ENCODE results near the gene ARL15. TPM values are rescaled to one million over a fixed set of nuclear protein-coding genes. Genes with fewer than 3 reads are reported as not detected.

Gene ARL15
- total and polyA plus RNA-seq, 2 of the 4 experiments (the other 2 are of a cell fraction) = 7.3 to 19.2 TPM

- Histone ChIP-seq H4K20me1 (ENCODE audit: insufficient read depth, low read length) (no peaks in the 10 kb centered on the region), H2BK120ac (ENCODE audit: low read depth, low read length) (no peak overlapping the region), H3K4ac (ENCODE audit: low read depth, low read length) (no peak overlapping the region), H3K9me1 (ENCODE audit: insufficient read depth, low read length) (no peaks in the 10 kb centered on the region), H2BK5ac (ENCODE audit: low read depth, low read length, poor library complexity, severe bottlenecking) (no peak overlapping the region), H3K18ac (ENCODE audit: low read depth, low read length) (no peak overlapping the region), H3K4me3 (ENCODE audit: insufficient read depth, low read depth, low read length) (no peak overlapping the region), H2BK15ac (ENCODE audit: low read depth, low read length) (no peak overlapping the region), H4K8ac (ENCODE audit: low read depth in 2 of 2, low read length in 2 of 2) (no peak overlapping the region), H2AK9ac (replicated peaks; ENCODE audit: low read depth, low read length, poor library complexity) (no peak overlapping the region), H3K79me1 (ENCODE audit: low read depth in 1 of 2, low read length in 2 of 2) (no peaks in the 10 kb centered on the region), H3K4me1 (ENCODE audit: control insufficient read depth, insufficient read depth, low read length) (no peaks in the 10 kb centered on the region), H3K27ac (ENCODE audit: insufficient read depth, low read length) (no peak overlapping the region), H3K23ac (ENCODE audit: low read depth, low read length) (no peak overlapping the region), H3K56ac (ENCODE audit: extremely low read depth, insufficient read depth, low read length) (no peak overlapping the region), H3K14ac (replicated peaks; ENCODE audit: low read depth, low read length) (no peak overlapping the region), H2AK5ac (ENCODE audit: low read depth, low read length) (no peak overlapping the region), H3K9ac (ENCODE audit: low read depth, low read length) (no peak overlapping the region), H4K91ac (ENCODE audit: insufficient read depth, low read depth, low read length) (no peak overlapping the region), H3K9me3 (ENCODE audit: control insufficient read depth, insufficient read depth, low read length) (peaks cover 5% of the 10 kb centered on the region), H3K27me3 (ENCODE audit: control insufficient read depth, insufficient read depth, low read length) (peaks cover 4% of the 10 kb centered on the region; the same call in 1 of the 2 replicates), H3K4me2 (ENCODE audit: low read depth, low read length) (no peak overlapping the region), H4K5ac (ENCODE audit: low read depth, low read length) (no peak overlapping the region), H3K36me3 (ENCODE audit: control insufficient read depth, insufficient read depth, low read length) (no peaks in the 10 kb centered on the region), H2AFZ (replicated peaks; ENCODE audit: low read length, poor library complexity) (no peak overlapping the region), H2BK20ac (ENCODE audit: low read depth, low read length) (no peak overlapping the region)
- no TSS peak for BruUV-seq (replicated peaks)
- in situ Hi-C loops (cut with MboI; ENCODE audit: low sequenced_read_pairs) (no loop called here), intact Hi-C loops (cut with micrococcal nuclease) (no loop called here), dilution Hi-C loops (cut with HindIII; ENCODE audit: low sequenced_read_pairs, unreplicated experiment) (no loop called here)
- POLR2A ChIA-PET (ENCODE audit: unreplicated experiment) = no interaction called here
- ATAC-seq (ENCODE audit: low read depth) = no peak
- CTCF ChIA-PET = no interaction called here
- no peak for TF ChIP-seq USF2 (IDR thresholded peaks at IDR 0.05; ENCODE audit: low read depth, low read length)
- TF ChIP-seq FOS (IDR thresholded peaks at IDR 0.05; ENCODE audit: low read depth, low read length) = no peak
- TF ChIP-seq BHLHE40 (IDR thresholded peaks at IDR 0.05; ENCODE audit: low read depth, low read length) = no peak
- no peak for TF ChIP-seq MAFK (IDR thresholded peaks at IDR 0.05; ENCODE audit: low read depth, low read length)
- no peak for TF ChIP-seq RAD21 (IDR thresholded peaks at IDR 0.05; ENCODE audit: low read length)
- TF ChIP-seq CEBPB (IDR thresholded peaks at IDR 0.05; ENCODE audit: low read depth, low read length) = no peak
- no peak for TF ChIP-seq MXI1 (IDR thresholded peaks at IDR 0.05; ENCODE audit: borderline replicate concordance, low read depth, low read length)
- no peak for TF ChIP-seq ELK1 (IDR thresholded peaks at IDR 0.05; ENCODE audit: borderline replicate concordance, low read depth, low read length)
- no peak for TF ChIP-seq CTCF (conservative IDR thresholded peaks at IDR 0.05; ENCODE audit: low read depth, low read length)
- TF ChIP-seq NFE2L2 (IDR thresholded peaks at IDR 0.05; ENCODE audit: low read depth, low read length) = no peak
- DNase-seq = no peak
These were observed 34.3 kb upstream of the ARL15 start for GRCh38 chr5:54344653-54345052.
